Caki2 (cell line): ENCODE measurements around the gene FOXN3. TPM values are rescaled to one million over a fixed set of nuclear protein-coding genes. Genes with fewer than 3 reads are reported as not detected.

Experiments used
- DNase-seq: peaks from one replicate; pipeline ENCODE4 v3.0.0-alpha.2; 2015; ENCODE audit warnings: low read depth
- in situ Hi-C: cut with HindIII; loops from 2 replicates; pipeline ENCODE4 v1.10.0; 2016; ENCODE audit warnings: low sequenced_read_pairs, low pct_unique_long_range_greater_than_20kb, mixed read lengths
- total RNA-seq: library from RNA; depleted of rRNA; stranded (reverse); fragments of >200 nt; shearing (Covaris generic); gene quantifications from 2 replicates; pipeline ENCODE4 v1.2.3, GENCODE V29; 2014; ENCODE audit warnings: low replicate concordance

Gene FOXN3
- total RNA-seq, 1 experiment from 2014 or later: 3.2 TPM

DNA sequence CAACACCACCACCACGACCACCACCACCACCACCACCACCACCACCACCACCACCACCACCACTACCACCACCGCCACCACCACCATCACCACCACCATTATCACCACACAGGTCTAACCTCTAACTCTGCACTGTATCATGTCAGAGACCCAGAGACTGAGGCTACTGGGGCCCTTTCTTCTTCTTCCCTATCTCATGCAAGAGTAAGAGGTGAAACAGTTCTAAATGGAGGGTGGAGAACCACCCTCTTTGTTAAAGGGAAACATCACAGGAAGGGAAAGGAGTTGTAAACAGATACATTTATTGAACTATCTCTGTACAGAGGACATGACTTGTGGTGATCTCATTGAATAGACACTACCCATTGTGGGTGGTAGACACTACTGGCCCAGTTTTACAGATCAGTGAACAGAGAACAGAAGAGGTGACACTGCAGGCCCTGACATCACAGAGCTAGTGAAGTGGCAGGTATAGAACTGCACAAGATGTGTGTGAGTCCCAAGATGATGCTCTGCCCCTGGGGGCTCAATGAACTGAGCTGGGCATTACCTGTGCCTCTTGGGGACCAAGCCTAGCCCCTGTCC, 91.6 kb downstream of the FOXN3 start:
- in situ Hi-C loops: no loop called here

DNA sequence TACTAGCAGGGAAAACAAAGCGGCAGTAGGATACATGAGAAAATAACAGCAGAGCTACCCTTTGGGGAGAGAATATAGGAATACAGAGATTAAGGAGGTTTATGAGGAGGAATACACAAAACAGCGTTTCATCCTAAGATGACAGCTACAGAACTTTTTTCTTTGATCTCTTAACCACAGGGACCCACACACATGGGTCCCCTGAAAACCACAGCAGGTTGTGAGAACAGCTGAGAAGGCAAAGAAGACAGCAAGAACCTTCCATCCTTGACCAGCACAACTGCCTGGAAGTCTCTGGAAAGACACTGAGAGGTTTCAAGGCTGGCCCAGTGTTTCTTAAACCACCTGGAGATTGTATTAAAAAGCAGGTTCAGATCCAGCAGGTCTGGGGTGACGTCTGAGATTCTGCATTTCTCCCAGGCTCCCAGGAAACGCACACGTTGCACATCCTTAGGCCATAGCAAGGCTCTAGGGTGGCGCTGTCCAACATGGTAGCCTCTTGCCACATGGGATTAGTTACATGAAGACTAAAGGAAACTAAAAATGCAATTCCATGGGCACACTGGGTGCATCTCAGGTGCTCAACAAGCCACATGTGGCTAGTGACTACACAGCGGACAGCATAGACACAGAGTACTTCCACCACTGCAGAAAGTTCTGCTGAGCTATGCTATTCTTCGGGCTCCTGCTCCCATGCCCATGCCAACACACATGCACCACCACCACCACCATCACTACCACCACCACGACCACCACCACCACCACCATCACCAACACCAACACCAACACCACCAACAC, 92.3 kb downstream of the FOXN3 start:
- DNase-seq: no peak
- in situ Hi-C loops: no loop called here

More for the DNA sequence above, 91.6 kb downstream of the FOXN3 start:
- no peak for DNase-seq

DNA sequence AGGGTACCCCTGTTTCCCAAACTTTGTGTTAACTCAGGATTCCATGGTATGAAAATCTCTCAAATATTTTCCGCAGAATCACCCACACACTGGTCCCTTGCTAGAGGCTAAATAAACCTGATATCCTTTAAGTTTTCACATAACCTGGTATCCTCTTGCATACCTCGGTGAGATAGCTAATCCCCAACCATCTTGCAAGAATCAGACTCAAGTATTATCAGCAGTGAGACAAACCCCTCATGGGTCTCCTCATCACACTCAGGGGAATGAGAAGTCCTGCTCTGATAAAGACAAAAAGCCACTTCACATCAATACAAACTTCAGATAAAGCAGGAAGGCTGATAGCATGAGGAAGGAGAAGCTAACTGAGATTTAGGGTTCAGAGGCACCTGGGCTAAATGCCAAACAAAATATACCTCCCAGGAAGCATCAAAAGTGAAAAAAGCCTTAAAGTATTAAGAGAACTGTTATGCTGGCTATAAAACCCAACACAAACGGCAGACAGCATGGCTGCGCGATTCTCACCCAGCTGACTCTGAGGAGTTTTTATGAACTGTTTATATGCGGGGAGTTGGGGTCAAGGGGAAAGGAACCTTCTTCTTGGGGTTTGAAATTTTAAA, 96.5 kb downstream of the FOXN3 start:
- no peak for DNase-seq
- in situ Hi-C loops: no loop called here

DNA sequence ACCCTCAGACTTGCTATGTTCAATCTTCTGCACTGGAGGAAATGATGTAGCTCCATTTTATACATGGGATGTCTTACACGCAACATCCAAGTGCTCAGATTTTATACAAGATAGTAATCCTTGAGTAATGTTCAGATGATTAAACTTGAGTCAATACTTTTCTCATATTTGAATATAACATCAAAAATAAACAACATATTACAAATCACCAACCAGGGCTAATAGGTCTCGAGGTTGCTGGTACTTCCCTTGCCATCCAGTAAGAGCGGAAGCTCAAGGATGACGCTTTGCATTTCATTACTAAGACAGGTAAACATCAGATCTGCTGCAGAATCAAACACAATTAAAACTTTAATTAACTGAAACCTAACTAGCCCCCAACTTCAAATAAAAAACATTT, 97.3 kb downstream of the FOXN3 start:
- no peak for DNase-seq
- in situ Hi-C loops: no loop called here

DNA sequence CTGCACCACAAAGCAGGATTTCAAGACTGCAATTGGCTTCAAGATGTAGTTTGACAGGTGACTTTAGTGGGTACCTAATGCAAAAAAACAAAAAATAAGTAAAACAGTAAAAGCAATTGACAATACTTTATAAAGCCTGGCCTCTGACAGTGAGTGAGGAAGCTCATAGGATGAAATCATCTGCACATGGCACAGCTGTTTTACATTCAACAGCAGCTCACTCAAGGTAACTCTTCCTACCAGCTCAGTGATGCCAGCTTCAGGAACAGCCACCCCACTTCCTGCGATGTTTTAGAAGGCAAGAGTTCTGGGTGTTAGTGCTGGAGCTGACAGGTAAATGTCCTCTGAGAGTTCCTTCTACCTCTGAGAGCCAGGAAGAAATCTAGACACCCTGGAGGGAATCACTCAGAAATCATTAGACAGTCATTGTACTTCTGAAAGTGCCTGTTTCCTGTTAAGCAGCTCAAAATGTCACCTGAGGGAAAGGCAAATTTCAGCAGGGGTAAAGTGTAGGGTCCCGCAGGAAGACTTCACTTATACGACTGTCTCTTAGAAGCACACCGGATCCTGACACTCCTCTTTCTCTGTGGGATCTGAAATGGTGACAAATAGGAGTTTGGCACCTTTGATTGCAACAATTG, 99.9 kb downstream of the FOXN3 start:
- in situ Hi-C loops: no loop called here
- no peak for DNase-seq

DNA sequence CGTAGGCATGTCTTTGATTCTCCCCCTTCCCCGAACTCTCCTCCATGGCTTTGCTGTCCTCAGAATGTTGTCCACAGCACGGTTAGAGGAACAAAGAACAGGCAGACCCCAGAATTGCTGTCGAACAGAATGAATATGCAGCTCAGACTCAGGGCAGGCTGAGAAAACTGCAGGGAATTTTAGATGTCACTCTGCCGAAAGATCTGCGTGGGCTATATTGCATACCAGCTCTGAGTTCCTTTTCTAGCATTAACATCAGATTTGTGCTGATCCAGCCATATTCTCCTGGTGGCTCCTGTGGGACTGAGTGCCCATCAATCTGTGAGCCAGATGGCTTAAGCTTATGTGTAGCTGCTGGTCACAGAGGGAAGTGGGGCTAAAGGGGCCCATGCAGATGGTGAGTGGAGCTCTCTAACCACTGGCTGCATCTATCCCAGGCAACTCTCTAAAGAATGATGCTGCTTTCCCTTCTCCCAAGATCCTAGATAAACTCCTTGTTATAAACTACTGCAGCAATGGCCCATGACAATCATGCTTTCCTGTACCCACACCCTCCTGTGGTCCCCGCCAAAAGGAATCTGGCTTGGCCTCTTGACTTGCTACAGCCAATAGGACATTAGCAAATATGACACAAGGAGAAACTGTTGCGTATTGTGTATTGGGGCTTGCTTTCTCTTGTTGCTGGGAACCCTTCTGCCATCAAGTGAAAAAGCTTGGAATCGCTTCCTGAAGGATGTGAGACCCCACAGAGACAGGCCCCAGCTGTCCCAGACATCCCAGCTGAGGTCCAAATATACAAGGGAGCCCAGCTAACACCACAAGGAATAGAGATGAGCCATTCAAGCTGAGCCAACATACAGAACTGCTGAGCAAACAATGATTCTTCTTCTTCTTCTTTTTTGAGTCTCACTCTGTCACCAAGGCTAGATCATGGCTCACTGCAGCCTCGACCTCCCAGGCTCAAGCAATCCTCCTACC, 101.3 kb downstream of the FOXN3 start:
- DNase-seq: no peak
- in situ Hi-C loops: no loop called here

DNA sequence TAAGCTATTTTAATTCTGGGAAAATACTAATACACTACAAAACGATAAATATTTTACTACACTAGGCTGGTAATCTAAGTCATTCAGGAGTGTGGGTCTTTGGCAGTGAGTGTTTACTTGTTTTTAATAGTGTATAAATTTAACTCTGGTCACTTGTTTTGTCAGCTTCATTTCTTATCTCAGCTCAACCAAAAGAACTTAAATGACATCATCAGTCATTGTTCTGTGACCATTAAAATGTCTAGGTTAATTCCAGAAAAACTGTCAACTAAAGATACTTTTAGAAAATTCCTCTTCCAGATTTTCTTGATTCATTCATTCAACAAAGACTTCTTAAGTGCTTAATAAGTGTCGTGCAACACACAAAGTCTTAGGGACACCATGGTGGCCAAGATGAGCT, 102.8 kb downstream of the FOXN3 start:
- in situ Hi-C loops: no loop called here

DNA sequence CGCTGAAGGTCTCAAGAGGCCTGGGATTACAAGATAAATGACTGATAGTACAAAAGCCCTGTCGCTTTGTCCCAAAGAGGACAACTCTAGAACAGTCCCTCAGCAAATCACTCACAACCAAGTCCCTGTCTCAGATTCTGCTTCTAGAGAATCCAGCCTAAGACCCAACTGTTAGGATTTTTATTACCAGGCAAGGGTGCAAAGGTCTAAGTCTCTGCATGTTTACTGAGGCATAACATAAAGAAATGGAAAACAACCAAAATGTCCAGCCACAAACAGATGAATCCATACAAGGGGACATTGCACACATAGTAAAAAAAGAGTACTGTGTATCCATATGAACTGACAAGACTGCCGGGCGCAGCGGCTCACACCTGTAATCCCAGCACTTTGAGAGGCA, 104.1 kb downstream of the FOXN3 start:
- in situ Hi-C loops: no loop called here

More for the DNA sequence above, 102.8 kb downstream of the FOXN3 start:
- DNase-seq: no peak

DNA sequence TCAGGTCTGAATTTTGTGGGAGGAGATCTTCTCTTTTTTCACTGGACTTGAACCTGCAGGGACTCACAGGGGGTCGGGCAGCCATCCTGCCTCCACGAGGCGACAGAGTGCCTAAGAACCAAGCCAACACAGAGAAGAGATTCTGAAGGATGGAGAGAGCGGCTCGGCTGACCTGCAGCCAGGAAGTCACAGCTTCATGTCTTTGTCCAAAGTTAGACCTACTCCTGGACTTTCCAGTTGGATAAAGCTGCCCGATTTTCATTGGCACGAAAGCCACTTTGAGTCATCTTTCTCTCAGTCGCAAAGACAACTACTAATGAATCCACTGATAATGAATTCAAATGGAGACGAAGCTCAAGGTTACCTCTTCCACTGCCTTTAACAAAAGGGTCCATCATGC, 106.8 kb downstream of the FOXN3 start:
- in situ Hi-C loops: no loop called here
- DNase-seq: no peak

More for the DNA sequence above, 104.1 kb downstream of the FOXN3 start:
- no peak for DNase-seq

DNA sequence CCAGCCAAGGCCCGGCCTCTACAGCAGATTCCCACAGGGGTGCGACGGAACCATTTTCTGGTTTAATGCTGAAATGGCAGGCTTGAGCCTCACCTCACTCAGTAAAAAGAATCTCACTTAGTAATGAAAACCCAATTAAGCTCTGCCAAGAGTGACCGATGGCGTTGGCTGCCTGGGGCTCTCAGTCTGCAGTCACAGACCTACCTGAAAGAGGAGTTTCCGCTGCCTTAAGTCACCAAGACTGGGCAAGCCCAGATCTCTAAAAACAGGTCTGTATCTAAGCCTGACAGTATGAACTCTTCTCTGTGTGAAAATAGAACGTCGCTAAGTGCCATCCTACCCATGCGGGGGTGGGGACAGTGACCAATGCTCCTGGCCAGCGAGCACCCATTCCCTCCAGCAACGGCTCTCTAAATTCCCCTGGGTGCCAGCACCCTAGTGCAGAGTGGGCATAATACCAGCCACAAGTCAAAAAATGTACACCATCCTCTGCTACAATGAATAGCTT, 107.3 kb downstream of the FOXN3 start:
- in situ Hi-C loops: no loop called here
- no peak for DNase-seq

DNA sequence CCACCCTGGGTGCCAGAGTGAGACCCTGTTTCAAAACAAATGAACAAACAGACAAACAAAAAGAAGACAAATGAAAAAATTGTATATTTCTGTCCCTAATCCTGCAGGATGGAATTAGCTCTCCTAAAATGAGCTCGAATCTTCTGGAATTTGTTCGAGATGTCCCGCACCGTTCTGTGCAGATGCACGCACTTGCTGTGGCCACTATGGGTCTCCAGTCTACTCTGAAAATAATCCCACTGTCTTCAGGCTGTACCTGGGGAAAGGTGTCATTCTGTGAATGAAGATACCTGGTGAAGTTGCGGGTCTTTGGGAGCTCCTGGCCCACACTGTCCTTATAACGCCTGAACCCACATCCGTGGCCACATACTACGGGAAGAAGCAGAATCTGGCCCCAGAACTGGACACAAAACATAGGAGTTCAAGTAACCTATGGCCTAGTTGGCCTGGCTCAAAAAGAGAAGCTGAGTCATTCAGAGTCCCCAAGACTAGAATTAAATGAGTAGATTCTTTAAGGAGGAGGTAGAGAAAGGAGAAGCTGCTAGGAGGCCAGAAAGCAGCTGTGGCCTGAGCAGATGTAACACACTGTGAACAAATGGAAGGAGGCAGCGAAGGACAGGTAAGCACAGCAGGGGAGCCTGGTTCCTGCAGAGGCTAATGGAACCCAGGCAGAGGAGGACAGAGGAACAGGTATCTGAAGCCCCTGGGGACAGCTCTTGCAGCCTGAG, 108.6 kb downstream of the FOXN3 start:
- no peak for DNase-seq
- in situ Hi-C loops: no loop called here

DNA sequence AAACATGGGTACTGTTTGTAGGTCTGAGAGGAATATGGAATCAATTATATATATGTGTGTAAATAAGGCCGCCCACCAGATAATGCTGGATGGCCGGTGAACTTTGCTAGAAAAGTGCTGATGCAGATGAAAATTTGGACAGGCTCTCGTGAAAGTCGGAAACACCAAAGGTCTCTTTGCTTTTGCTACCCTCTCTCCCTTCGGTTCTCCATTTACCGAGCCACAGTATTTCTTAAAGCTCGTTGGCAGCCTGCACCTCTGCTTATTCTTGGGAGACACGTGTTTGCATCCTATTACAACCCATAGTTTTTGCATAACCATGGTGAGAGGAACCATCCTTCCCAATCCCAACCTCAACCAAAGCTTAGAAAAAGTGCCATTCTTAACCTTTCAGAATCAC, 109.6 kb downstream of the FOXN3 start:
- in situ Hi-C loops: no loop called here
- DNase-seq: no peak

DNA sequence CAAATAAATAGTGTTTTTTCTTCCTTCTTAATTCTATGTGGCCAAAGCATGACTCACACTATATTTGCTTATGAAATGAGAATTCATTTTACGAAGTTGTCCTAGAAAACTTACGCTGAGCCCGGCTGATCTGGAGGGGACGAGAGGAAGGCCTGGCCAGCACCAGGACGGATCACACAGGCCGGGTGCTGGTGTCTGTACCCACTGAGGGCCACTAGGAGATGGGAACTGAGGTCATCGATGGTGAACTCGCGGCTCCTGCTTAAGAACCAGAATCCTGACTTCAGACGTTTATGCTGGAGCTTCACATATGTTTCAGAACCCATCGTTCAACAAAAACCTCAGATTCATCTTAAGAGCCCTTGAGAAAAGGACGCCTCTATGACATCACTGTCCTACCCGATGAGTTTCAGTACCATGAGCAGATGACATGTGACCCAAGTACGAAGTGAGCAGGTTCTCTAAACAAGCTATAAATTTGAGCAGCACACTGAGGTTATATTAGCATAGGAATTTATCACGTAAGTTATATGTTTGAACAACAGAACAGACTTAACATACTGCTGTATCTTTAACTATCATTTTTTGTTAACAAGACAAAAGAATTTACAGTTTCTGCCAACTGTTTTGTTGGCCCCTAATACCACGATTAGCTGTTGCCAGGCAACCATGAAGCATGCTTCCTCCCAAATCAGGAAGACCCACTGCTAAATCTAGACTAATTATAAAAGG, 111.9 kb downstream of the FOXN3 start:
- in situ Hi-C loops: no loop called here
- DNase-seq: no peak

DNA sequence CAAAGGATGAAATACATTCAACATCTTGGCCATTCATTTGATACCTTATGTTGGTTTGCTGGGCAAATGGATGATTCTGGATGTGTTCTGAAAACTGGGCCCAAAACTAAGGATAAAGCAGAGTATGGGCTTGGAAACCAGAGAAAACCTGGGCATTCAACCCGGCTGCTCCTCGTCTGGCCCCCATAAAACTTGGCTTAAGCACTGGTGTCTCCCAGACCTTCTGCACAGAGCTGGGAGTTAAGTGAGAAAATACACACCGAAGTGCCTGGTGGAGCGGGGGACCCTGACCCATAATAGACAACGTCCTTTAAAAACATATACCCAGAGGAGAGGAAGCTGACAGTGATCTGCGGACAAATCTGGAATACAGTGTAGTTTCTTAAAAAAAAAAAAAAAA, 112.5 kb downstream of the FOXN3 start:
- no peak for DNase-seq
- in situ Hi-C loops: no loop called here

DNA sequence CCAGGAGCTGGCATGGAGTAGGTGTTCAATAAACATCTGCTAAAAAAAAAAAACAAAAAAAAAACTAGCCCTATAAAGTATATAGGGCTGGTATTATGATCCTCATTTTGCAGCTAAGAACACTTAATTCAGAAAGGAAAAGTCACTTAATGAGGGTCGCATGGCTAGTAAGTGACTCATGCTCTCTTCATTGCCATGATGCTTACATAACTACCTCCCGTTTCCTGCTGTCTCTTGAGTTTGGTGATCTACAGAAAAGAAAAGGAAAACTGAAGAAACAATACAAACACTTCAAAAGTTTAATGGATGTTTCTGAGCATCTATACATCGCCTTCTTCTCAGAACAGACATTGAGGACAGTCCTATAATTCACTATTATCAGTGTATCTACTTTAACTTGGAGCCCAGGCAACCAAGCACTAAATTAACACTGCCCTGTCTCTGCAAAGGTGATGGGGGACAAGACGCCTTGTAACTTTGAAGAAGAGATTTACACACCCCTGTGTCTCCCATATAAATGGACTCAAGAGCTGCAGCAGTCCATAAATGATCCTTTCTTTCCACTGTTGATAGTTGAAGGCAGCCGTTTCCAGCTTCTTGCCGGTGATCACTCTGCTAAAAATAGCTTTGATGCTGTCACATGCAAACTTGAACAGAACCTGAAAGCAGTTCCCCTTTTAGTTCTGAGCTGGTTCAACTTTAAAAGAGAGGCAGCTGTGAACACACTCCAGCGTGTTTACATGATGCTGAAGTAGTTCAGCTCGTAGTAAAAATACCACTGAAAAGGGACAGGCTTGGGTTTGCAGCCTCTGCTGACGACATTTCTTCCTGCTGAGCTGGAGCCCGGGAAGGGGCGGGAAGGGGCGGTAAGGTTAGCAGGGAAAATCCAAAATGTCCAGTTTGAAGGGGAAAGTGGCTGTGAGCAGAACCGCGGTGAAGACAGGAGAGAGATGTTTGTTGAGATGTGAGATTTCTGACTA, 113.3 kb downstream of the FOXN3 start:
- DNase-seq: peak; percentile 4

More for the DNA sequence above, 113.3 kb downstream of the FOXN3 start:
- in situ Hi-C loops: no loop called here
